Measurements from ENCODE around the gene THAP3.

The THAP3 gene

DNA sequence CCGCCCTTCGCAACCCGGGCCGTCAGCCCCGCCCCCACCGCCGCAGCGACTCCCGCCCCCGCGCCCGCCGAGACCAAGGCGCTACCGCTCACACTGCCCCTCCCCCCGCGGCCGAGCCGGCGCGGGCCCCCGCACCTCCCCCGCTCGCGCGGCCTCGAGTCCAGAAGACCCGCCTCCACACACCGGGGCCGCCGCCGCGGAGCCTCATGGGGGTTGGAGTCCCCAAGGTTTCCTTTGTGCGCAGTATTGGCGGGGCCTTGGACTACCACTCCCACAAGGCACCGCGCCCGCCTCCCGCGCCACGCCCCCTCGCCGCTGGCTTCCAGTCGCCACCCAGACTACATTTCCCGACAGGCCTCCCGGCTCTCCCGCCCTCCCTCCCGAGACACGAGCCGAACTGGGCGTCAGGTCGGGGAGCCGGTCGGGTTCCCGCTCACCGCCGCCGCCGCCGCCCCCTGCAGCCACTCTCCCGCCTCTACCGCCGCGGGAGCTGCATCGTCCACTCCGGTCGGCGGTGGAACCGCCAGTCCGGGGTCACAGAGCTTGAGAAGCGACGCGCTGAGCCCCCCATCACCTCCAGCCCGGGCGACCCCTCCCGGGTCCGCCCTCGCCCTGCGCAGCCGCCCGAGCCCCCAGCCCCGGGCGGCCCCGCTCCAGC, 11.2 kb upstream of the THAP3 start, which contains the start of gene PHF13:
Gene PHF13 (plus strand): TSS at position 371 of the 658 bp plus-strand sequence. CDS start 336 bp downstream, outside the sequence.
- DNase-seq: peak; percentile 98

DNA sequence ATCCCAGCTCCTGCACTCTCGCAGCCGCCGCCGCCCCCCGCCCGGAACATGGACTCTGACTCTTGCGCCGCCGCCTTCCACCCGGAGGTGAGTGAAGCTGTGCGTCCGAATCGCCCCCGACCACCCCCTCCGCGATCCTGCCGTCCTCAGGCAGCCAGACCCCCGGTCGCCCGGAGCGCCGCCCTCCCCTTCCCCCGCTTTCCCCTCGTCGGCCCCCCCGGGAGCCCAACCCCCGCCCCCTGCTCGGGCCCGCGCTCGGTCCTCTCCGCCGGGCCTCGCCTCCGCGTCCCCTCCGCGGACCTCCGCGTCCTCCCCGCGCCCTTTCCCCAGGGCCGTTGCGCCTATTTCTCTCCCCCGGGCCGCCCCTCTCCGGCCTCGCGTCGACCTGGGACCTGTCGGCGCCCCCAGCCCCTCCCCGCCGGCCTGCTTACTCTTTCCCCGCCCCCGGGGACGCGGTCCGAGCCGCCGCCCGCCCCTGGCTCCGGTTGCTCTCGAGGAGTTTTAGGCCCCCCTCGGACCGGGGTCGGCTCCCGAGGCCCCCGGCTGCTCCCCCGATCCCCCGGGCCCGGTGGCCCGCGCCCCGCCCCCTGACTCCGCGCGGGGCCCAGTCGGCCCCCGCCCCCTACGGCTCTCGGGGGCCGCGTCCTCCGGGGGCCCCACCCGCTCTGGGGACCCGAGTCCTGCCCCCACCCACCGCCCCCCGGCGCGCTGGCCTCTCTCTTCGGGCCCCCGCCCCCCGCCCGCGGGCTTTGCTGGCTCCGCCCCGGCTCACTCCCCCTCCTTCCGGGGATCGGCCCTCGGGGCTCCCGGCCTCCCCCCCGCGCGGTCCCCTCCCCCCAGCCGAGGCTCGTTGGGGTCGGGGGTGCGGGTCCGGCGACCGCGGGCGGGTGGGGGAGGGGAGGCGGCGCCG, 10.4 kb upstream of the THAP3 start:
- DNase-seq: peak; percentile 55

DNA sequence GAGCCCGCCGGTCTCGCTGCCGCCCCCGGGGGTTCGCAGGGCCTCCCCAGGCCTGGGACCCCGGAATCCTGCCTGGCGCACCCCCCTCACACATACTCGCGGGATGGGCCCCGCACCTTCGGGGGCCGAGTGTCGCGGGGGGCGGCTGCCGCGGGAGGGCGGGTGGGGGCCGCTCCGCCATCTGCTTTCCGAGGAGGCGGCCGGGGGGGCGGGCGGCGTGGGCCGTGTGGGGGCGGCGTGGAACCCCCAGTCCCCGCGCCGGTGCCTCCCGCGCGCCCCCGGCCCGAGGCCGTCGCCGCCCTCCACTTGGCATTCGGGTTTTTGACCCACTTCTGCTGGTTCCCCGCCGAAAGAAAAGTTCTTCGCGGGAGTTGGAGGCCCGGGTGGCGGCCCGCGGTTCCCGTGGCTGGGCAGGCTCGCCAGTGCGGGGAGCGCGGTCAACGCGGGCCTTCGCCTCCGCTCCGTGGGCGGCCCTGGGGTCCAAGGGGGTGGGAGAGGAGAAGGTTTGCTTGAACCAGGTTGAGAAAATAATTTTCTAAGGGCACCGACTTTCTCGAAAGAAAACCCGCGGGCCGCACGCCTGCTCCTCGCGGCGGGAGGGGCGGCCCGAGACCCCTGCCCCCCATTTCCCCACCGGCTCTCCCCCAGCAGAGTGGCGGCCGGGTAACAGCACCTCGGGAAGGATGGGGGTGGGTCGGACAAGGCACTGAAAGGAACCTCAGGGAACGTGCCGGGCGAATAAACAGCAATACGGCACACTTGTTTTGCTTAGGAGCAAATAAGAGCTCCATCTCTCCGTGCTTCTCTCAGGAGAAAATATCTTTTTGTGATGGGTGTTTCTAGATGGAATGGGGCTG, 9.5 kb upstream of the THAP3 start:
- DNase-seq: peak; percentile 18

DNA sequence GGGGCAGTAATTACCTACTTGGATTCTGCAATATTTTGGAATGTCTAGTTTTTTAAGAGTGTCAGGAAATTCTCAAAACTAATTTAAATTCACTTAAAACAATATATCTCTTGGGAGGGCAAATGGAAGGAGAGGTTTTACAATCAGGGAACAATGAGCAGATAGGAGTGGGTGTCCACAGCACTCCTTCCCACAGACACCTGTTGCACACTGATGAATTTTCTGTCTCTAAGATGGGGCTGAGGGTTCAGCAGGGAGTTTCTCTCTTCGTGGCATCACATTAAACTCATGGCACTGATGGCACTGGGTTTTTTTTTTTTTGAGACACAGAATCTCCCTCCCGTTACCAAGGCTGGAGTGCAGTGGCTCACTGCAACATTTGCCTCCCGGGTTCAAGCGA, 5.6 kb upstream of the THAP3 start:
- no peak for DNase-seq

DNA sequence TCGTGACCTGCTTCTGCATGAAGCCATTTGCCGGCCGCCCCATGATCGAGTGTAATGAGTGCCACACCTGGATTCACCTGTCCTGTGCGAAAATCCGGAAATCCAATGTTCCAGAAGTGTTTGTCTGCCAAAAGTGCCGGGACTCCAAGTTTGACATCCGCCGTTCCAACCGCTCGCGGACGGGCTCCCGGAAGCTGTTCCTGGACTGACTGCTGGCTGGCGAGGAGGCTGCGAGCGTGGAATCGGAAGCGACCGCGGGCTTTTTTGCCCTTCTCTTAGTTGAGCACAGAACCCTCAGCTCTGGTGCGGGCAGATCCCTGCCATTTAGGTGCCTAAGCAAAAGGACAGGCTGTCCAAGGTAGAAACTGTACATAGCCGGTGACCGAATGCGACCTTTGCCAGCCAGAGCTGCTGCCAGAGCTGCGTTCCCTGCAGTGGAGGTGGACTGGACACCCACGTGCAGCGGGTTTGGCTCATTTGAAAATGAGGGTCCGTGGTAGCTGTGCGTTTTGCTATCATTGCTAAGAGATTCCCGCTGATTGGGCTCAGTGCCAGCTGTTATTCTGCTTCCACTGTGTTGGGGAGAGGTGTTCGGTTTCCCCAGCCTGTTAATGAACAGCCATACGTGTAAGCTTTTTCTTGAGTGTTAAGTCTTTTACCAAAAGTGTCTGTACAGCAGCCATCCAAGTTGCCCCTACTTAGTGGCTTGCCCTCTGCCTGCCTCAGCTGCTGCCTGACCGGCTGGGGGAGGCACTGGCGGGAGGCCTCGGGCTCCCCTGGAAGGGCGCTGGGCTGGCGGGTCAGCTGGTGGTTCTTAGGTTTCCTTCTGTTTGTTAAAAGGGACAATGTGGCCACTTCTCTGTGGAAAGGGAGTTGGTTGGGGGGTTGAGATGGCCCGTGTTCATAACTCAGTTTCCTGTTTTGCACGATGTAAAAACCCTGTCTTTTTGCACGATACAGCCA, 3.0 kb upstream of the THAP3 start:
- no peak for DNase-seq

DNA sequence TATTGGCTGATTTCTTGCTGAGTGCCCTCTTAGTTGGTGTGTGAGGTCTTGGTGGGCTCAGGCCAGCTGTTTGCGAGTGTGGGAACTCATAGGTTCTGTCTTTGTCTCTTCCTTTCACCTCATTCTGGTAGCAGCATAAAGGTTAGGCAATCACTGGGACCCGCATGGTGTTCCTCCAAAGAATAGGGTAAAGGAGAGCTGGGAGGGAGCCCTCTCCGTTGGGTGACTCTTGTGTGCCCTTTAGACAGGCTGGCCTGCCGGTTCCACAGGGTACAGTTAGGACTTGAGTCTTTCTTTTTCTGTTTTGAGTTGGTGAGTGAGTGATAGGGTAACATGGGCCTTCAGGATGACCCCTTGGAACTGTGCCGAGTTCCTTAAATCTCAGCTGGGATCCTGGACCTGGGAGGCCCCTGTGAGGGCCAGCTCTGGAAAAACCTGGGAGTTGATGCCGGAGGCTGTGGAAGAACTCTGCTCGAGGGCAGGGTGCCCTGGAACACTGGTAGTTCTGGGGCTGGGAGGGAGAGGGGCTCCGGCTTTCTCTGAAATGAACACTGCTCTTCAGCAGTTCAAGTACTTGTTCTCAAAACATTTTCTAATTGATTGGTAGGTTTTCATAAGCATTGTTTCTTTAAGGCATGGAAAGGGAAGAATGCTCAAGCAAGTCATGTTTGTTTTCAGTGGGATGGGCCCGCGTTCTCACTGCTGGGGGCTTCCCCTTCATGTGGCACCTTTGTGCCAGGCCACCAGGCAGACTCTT, 2.1 kb upstream of the THAP3 start:
- DNase-seq: no peak

DNA sequence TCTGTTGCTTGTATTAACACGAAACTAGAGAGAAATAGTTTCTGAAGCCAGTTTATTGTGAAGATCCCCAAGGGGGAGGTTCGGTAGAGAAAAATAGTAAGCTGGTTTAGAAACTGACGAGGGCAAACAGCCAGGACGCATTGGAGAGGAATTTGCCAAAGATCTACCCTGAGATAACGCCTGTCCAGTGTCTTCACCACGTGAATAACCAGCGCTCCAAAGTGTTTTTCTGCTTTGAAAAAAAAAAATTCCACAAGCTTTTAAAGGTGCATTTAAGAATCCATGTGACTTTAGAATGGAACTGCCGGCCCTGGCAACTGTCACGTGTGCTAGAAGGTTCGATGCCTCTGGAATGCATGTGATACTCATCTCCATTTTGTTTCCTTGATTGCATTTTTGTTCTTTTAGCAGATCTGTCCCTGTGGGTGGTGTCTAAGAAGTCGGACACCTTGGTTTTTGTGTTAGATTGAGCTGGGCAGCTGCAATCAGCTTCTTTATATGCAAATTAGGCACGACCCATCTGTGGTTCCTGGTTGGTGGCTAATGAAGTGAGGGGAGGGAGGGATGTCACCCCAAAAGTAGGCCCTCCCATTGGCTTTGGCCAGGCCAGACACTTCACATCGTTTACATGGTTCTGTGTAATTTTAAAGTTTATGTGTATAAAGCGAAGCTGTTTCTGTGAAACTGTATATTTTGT, 1.3 kb upstream of the THAP3 start:
- no peak for DNase-seq

DNA sequence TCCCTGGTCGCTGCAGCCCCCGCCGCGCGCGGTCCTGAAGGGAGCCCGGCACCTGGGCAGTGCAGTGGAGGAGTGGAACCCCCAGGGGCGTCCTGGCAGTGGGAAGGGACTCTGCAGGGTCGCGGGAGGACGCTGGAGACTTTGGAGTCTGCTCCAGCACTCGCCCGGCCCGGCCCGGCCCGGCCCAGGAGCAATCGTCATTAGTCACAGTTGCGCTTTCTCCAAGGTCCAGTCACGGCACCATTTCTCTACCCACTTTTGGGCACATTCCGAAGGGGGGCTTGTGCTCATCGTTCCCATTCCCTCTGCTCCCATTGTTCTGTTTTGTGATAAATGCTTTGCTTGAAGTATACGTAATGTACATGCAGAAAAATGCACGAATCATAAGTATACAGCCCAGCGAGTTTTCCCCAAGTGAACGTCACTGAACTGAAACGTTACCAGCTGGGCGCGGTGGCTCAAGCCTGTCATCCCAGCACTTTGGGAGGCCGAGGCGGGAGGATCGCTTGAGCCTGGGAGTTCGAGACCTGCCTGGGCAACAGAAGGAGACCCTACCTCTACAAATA, 999 bp downstream of the THAP3 start:
- DNase-seq: no peak

DNA sequence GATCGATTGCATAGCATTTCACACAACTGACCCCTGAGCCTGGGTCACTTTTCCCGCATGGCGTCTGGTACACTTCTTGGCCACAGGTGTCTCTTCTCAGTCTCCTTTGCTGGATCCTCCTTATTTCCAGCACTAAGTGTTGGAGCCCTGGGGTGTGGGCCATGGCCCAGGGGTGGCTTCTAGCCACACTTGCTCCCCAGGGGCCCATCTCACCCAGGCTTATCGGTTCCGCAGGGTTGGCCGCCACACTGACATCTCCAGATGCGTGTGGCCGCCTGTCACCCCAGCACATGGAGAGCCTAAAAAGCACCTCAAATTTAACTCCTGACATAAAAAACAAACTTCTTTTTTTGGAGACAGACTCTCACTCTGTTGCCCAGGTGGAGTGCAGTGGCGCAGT, 2.4 kb downstream of the THAP3 start:
- DNase-seq: no peak

DNA sequence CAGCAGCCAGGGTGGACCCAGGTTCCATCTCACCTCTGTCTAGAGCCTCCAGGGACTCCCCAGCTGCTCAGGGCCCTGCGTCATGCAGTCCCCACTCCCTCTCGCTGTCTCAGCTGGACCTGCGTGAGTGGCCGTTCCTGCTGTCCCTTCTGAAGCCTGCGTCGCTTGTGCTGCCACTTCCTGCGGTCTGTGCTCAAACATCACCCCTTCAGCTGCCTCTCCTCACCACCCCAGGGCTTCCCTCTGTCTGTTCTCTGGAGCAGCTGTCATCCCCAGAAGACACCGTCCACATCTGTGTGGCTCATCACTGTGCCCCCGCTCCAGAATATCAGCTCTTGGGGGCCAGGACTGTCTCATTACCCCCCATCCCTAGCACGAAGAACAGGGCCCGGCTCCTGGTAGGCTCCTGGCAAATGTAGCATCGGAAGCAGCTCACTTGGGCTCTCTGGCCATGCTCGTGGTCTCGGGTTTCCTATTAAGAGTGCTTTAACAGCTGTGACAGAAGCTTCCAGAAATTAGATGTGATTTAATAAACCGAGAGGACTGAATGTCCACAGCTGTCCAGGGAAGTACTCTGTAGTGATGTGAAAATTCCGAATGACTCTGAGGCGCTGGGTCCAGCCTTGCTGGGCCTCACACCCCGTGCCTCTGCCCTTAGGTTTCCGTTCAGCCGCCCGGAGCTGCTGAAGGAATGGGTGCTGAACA, 3.3 kb downstream of the THAP3 start:
- no peak for DNase-seq

DNA sequence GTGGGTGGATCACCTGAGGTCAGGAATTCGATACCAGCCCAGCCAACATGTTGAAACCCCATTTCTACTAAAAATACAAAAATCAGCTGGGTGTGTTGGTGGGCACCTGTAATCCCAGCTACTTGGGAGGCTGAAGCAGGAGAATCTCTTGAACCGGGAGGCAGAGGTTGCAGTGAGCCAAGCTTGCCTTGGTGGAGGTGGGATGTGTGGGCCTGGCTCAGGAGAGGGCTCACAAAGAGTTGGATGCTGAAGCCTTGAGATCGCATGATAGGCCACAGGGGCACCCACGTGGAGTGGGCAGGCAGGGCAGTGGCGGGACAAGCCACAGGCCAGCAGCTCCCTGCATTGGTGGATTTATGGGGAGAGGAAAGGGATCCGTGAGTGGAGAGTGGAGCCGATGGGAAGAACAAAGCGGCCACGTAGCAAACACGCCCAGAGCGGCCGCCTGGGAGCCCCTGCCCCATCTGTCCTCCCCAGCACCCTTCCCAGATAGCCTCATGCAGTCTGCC, 4.4 kb downstream of the THAP3 start:
- DNase-seq: no peak

DNA sequence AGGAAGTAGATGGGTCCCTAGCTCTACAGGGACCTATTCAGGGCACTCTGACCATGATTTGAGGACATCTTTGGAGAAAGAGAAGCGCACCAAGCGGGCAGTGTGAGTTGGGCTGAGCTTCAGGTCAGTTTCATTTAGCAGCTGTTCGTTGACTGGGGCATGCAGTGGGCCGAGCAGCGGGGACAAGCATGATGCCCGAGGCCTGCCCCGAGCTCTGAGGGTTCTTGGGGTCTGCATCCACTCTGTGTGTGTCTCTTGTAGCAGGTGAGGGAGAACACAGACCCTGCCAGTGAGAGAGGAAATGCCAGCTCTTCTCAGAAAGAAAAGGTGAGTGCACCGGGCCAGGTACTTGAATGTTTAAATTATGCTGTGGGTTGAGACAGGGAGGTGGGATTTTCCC, 5.4 kb downstream of the THAP3 start:
- DNase-seq: no peak

DNA sequence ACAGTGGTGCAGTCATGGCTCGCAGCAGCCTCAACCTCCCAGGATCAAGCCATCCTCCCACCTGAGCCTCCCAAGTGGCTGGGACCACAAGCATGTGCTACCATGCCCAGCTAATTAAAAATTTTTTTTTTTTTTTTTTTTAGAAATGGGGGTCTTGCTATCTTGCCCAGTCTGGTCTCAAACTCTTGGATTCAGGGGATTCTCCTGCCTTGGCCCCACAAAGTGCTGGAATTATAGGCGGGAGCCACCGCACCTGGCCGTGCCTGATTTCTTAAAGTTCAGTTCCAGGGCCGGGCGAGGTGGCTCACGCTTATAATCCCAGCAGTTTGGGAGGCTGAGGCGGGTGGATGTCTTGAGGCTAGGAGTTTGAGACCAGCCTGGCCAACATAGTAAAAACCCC, 6.4 kb downstream of the THAP3 start:
- no peak for DNase-seq

DNA sequence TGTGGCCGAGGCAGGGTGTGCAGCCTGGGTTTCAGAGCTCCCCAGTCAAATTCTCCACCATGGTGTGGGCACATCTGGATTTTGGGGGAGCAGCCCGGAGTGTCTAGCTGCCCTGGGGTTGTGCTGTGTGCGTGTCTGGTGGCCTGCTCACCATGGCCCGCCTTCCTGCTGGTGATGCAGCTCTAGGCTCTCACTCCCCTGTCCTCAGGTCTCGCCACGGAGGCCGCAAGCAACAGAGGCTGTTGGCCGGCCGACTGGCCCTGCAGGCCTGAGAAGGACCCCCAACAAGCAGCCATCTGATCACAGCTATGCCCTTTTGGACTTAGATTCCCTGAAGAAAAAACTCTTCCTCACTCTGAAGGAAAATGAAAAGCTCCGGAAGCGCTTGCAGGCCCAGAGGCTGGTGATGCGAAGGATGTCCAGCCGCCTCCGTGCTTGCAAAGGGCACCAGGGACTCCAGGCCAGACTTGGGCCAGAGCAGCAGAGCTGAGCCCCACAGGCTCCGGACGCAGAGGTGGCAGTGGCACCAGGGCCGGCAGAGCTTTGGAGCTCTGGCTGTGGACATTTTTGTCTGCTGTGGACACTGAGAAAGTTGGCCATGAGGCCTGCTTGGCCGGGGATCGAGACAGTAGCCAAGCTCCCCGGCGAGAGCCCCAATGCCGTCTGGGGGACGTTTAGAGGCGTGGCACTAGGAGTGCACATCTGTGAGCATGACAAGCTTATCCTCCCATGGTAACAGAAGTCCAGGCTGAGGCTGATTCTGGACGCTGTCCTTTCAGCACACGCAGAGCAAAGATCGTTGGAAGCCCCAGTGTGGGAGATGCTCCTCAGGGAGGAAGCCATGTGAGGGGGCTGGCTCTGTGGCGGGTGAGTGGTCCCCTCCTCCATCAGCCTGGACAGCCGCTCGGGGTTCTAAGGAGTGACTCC, 8.2 kb downstream of the THAP3 start:
- no peak for DNase-seq

DNA sequence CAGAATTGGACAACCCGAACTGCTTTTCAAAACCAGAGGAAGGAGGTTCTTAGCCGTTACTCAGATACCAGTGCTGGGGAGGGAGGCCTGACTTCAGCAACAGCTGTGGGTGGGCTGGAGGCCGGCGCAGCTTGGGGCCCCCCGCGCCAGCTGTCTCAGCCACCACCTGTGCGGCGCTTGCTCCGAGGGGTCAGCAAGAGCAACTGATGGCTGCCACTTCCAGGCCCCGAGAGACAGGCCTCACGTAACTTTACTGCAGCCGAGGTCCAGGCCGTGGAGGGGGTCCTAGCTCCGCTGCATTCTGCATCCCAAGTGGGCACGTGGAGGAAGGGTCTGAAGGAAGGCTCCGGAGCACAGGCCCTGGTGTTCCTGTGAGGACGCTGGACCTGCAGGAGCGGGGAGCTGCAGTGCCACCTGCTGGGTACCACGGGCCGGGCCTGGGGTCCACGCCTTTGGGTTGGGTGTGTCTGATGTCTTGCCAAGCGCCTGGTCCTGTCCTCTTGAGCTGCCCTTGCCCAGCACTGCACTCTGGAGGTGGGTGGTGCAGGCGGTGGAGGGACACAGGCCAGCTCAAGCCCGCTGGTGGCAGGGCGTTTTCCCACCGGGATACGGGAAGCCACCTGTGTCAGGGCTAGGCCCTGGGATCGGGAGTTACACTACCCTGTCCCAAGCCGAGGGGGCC, 9.8 kb downstream of the THAP3 start:
- peak; percentile 17 for DNase-seq

DNA sequence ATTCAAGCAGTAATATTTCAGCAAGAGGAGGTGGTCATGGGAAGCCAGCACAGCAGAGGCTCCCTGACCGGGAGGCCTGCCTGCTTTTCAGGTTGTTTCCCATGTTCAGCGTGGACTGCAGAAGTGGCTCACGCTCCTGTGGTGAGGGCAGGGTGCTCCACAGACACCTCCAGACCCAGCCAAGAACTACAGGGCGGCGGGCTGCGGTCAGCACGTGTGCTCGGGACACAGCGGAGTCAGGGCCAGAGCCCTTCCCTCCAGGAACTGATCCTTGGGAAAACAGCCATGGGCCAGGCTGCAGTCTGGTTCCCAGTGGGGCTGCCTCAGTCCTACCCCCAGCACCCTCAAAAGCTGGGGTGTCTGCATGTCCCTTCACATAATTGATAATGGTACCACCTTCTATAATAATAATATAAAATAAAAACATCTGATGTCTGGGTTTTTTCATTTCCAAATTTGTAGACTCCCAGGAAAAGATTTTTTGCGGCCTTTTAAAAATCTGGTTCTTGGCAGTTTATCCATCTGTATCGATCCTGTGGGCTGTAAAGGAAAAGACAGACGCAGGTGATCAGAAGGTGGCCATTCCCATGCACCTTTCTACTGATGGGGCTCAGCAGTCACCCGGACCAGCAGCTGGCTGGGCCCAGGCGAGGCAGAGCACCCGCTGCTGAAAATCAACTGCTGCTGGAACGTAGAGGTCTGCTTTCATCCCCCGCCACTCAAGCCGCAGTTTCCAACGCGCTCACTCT, 10.7 kb downstream of the THAP3 start:
- no peak for DNase-seq
